ENCODE results near the gene CEP128. TPM values are rescaled to one million over a fixed set of nuclear protein-coding genes. Genes with fewer than 3 reads are reported as not detected.
"Not testable (repeated sequence)": the region's sequence is repeated elsewhere in the genome, so short reads cannot be mapped to it uniquely, and the experiment has no call there.

CEP128 gene
- total RNA-seq, 2 experiments from 2014 or later = 71.9 to 137 TPM

DNA sequence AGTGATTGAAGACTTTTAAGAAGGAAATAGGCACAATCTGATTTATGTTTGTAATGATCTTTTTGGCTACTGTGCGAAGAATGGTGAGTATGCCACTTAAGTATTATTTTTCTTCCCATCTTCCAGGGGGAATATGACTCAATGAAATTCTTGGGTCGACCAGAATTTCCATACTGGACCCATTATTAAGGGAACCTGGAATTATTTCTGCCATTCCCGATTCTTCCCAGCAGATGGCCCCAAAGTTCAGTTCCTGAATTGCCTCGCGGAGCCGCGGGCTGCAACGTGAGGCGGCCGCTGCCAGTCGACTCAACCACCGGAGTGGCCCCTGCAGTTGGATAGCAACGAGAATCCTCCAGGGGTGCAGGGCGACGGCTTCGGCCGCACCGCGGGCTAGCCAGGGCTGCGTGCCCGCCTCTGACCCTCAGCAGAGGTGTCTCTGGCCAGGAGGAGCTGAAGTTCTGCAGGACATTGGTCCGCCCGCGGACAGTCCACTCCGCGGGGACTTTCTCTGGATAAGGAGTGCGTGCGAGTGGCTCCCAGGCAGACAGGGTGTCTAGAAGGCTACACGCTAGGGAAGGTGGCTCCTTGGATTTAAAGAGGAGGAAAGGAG is 13.3 kb upstream of the CEP128 start:
- CTCF ChIA-PET (ENCODE audit: unreplicated experiment) = interaction anchor here (1.1 to 3.3 kb wide), 2 partner anchors 20 to 32 kb away, joined by 4 to 30 read pairs; no protein-coding TSS in a partner anchor
- BruUV-seq (replicated peaks) = no TSS peak
- TF ChIP-seq EZH2phosphoT487 (IDR thresholded peaks at IDR 0.05; ENCODE audit: borderline replicate concordance, low read depth, low read length) = no peak
- TF ChIP-seq, protein P1, sequence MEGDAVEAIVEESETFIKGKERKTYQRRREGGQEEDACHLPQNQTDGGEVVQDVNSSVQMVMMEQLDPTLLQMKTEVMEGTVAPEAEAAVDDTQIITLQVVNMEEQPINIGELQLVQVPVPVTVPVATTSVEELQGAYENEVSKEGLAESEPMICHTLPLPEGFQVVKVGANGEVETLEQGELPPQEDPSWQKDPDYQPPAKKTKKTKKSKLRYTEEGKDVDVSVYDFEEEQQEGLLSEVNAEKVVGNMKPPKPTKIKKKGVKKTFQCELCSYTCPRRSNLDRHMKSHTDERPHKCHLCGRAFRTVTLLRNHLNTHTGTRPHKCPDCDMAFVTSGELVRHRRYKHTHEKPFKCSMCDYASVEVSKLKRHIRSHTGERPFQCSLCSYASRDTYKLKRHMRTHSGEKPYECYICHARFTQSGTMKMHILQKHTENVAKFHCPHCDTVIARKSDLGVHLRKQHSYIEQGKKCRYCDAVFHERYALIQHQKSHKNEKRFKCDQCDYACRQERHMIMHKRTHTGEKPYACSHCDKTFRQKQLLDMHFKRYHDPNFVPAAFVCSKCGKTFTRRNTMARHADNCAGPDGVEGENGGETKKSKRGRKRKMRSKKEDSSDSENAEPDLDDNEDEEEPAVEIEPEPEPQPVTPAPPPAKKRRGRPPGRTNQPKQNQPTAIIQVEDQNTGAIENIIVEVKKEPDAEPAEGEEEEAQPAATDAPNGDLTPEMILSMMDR (conservative IDR thresholded peaks at IDR 0.05; ENCODE audit: low read length) = peak; percentile 94
- Histone ChIP-seq H3K9me2 (ENCODE audit: insufficient read depth, low read length) (no peaks in the 10 kb centered on the region), H3K4me1 (ENCODE audit: insufficient read depth, low read length, poor library complexity, severe bottlenecking) (peaks cover 47% of the 10 kb centered on the region), H3K36me3 (ENCODE audit: insufficient read depth, low read length) (peaks cover 7% of the 10 kb centered on the region; the same call in 1 of the 2 replicates), H3K9me3 (ENCODE audit: low read length) (peaks cover 12% of the 10 kb centered on the region; the same call in 1 of the 2 replicates), H4K20me1 (ENCODE audit: insufficient read depth, low read length) (no peaks in the 10 kb centered on the region), H2AFZ (ENCODE audit: low read length) (peak overlapping the region; percentile 47; the same call in 1 of the 2 replicates), H3K79me2 (ENCODE audit: insufficient read depth, low read depth, low read length) (peaks cover 24% of the 10 kb centered on the region; the same call in 1 of the 2 replicates), H3K4me2 (ENCODE audit: low read length) (peak overlapping the region; percentile 85), H3K4me3 (ENCODE audit: low read depth, low read length, poor library complexity, severe bottlenecking) (peak overlapping the region; percentile 68), H3K27ac (ENCODE audit: low read depth, low read length, poor library complexity, severe bottlenecking) (peak overlapping the region; percentile 98)
- peak; percentile 88 for DNase-seq (ENCODE audit: low spot score)
- POLR2A ChIA-PET = interaction anchor here (0.7 to 2.9 kb wide), 3 partner anchors 18 to 24 kb away, joined by 4 to 19 read pairs (median 4); no protein-coding TSS in a partner anchor
- intact Hi-C loops (cut with micrococcal nuclease; ENCODE audit: unreplicated experiment) = loop anchor here (1.0 to 2.0 kb wide), 3 partner anchors 33 to 216 kb away; no protein-coding TSS in a partner anchor

DNA sequence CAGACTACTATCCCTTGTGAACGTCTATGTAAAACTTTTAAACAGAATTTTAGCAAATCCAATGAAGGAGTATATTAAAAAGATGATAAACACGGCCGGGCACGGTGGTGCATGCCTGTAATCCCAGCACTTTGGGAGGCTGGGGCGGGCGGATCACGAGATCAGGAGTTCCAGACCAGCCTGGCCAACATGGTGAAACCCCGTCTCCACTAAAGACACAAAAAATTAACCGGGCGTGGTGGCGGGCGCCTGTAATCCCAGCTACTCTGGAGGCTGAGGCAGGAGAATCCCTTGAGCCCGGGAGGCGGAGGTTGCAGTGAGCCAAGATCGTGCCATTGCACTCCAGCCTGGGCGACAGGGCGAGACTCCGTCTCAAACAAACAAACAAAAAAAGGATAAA is 11.7 kb upstream of the CEP128 start:
- H3K27ac ChIP-seq (ENCODE audit: low read depth, low read length, poor library complexity, severe bottlenecking); H3K9me2 ChIP-seq (ENCODE audit: insufficient read depth, low read length); intact Hi-C loops (cut with micrococcal nuclease; ENCODE audit: unreplicated experiment); H3K4me2 ChIP-seq (ENCODE audit: low read length); H4K20me1 ChIP-seq (ENCODE audit: insufficient read depth, low read length); H2AFZ ChIP-seq (ENCODE audit: low read length); H3K36me3 ChIP-seq (ENCODE audit: insufficient read depth, low read length); H3K4me3 ChIP-seq (ENCODE audit: low read depth, low read length, poor library complexity, severe bottlenecking); BruUV-seq (replicated peaks); CTCF ChIA-PET (ENCODE audit: unreplicated experiment); DNase-seq (ENCODE audit: low spot score): not testable (repeated sequence)
- H3K4me1 ChIP-seq (ENCODE audit: insufficient read depth, low read length, poor library complexity, severe bottlenecking) = peaks cover 33% of the 10 kb centered on the region
- peaks cover 18% of the 10 kb centered on the region; the same call in 1 of the 2 replicates for H3K79me2 ChIP-seq (ENCODE audit: insufficient read depth, low read depth, low read length)
- peaks cover 12% of the 10 kb centered on the region; the same call in 1 of the 2 replicates for H3K9me3 ChIP-seq (ENCODE audit: low read length)
- POLR2A ChIA-PET = interaction anchor here (0.9 to 1.0 kb wide), 2 partner anchors 19 to 34 kb away, joined by 3 read pairs; no protein-coding TSS in a partner anchor

DNA sequence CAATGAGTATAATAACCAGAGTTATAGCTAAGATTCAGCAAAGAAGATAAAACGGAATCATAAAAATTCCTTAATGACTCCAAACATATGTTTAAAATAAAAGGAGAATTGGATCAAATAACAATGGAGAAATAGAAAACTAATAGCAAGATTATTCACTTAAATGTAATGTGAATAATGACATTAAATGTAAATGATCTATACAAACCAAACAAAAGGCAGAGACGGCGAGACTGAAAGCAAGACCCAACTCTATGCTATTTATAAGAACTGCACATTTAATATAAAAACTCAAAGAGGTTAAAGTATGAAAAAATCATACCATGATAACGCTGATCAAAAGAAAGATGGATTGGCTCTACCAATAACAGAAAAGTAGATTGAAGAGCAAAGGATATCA is 10.0 kb upstream of the CEP128 start:
- Histone ChIP-seq H4K20me1 (ENCODE audit: insufficient read depth, low read length) (no peaks in the 10 kb centered on the region), H2AFZ (ENCODE audit: low read length) (no peak overlapping the region), H3K4me1 (ENCODE audit: insufficient read depth, low read length, poor library complexity, severe bottlenecking) (peaks cover 23% of the 10 kb centered on the region), H3K79me2 (ENCODE audit: insufficient read depth, low read depth, low read length) (peaks cover 7% of the 10 kb centered on the region; the same call in 1 of the 2 replicates), H3K36me3 (ENCODE audit: insufficient read depth, low read length) (peaks cover 18% of the 10 kb centered on the region; the same call in 1 of the 2 replicates), H3K4me3 (ENCODE audit: low read depth, low read length, poor library complexity, severe bottlenecking) (no peak overlapping the region), H3K9me2 (ENCODE audit: insufficient read depth, low read length) (no peaks in the 10 kb centered on the region), H3K4me2 (ENCODE audit: low read length) (no peak overlapping the region), H3K27ac (ENCODE audit: low read depth, low read length, poor library complexity, severe bottlenecking) (no peak overlapping the region), H3K9me3 (ENCODE audit: low read length) (peaks cover 12% of the 10 kb centered on the region; the same call in 1 of the 2 replicates)
- no TSS peak for BruUV-seq (replicated peaks)
- POLR2A ChIA-PET = interaction anchor here (0.7 kb wide), 1 partner anchor 42 kb away, joined by 3 read pairs; no protein-coding TSS in a partner anchor
- intact Hi-C loops (cut with micrococcal nuclease; ENCODE audit: unreplicated experiment) = no loop called here
- DNase-seq (ENCODE audit: low spot score) = no peak
- TF ChIP-seq EZH2phosphoT487 (IDR thresholded peaks at IDR 0.05; ENCODE audit: borderline replicate concordance, low read depth, low read length) = no peak
- TF ChIP-seq, protein P1 (conservative IDR thresholded peaks at IDR 0.05; ENCODE audit: low read length) = no peak
- CTCF ChIA-PET (ENCODE audit: unreplicated experiment) = no interaction called here

All from OCI-LY7 (cell line).